Activated CD4-positive, alpha-beta T cell treated with anti-CD3 and anti-CD28 coated beads, Interleukin-2, amount 10 ng/mL, durations not matched to agents 7 days and 5 days (primary cell): ENCODE results near the gene UTP14C. TPM values are rescaled to one million over a fixed set of nuclear protein-coding genes. Genes with fewer than 3 reads are reported as not detected.

Experiments
- CTCF ChIA-PET: fragments of 350-600 bp; sonication (Branson Sonifier 250); formaldehyde crosslinking; loops from one replicate; lab custom pipeline; 2021; ENCODE audit warnings: antibody characterized with exemption; lab: Charles Lee
- POLR2A ChIA-PET: fragments of 350-600 bp; sonication (Branson Sonifier 250); formaldehyde crosslinking; loops from one replicate; lab custom pipeline; 2021; ENCODE audit warnings: antibody characterized with exemption; lab: Charles Lee
- DNase-seq: peaks from one replicate; pipeline ENCODE4 v3.0.0-alpha.2; 2020
- H3K27ac Mint-ChIP-seq: one replicate; pipeline ENCODE4 v1.8.0; 2021; ENCODE audit warnings: mild to moderate bottlenecking, moderate library complexity, mixed read lengths
- H3K27me3 Mint-ChIP-seq: one replicate; pipeline ENCODE4 v1.8.0; 2021; ENCODE audit warnings: mixed read lengths
- H3K36me3 Mint-ChIP-seq: one replicate; pipeline ENCODE4 v1.8.0; 2021; ENCODE audit warnings: low read depth, mixed read lengths
- H3K4me1 Mint-ChIP-seq: one replicate; pipeline ENCODE4 v1.8.0; 2021; ENCODE audit warnings: mixed read lengths
- H3K4me3 Mint-ChIP-seq: one replicate; pipeline ENCODE4 v1.8.0; 2021; ENCODE audit warnings: mild to moderate bottlenecking, moderate library complexity, mixed read lengths
- H3K9me3 Mint-ChIP-seq: one replicate; pipeline ENCODE4 v1.8.0; 2021; ENCODE audit warnings: mixed read lengths
- total RNA-seq, 2 experiments: library from RNA; stranded (reverse); gene quantifications; one replicate each; pipeline ENCODE4 v1.2.3, GENCODE V29; 2021

UTP14C gene
- total RNA-seq, 2 experiments from 2014 or later: 11.7 to 12.9 TPM

DNA sequence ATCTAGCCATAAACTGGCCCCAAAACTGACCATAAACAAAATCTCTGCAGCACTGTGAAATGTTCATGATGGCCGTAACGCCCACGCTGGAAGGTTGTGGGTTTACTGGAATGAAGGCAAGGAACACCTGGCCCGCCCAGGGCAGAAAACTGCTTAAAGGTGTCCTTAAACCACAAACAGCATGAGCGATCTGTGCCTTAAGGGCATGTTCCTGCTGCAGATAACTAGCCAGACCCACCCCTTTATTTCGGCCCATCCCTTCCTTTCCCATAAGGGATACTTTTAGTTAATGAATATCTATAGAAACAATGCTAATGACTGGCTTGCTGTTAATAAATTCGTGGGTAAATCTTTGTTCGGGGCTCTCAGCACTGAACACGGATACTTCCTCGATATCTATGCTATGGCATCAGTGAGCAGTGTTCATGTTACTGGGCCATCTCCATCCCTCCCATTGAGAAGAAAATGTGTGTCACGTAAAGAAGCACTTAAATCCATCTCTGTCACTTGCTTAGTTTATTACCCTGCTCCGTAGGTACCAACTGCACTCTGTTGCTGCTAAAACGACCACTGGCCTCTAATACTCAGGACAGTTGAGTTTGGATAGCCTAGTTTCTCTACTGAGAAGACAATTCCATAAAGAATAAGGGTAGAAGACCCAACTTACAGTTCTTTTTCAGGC is 18.5 kb upstream of the UTP14C start:
- Mint-ChIP-seq H3K27ac (no peak overlapping the region), H3K27me3 (peaks cover 29% of the 10 kb centered on the region), H3K4me3 (no peak overlapping the region), H3K9me3 (no peaks in the 10 kb centered on the region), H3K4me1 (peaks cover 3% of the 10 kb centered on the region), H3K36me3 (no peaks in the 10 kb centered on the region)
- POLR2A ChIA-PET: no interaction called here
- CTCF ChIA-PET: interaction anchor here (0.6 kb wide), 1 partner anchor 59 kb away, joined by 3 read pairs; no protein-coding TSS in a partner anchor
- no peak for DNase-seq

DNA sequence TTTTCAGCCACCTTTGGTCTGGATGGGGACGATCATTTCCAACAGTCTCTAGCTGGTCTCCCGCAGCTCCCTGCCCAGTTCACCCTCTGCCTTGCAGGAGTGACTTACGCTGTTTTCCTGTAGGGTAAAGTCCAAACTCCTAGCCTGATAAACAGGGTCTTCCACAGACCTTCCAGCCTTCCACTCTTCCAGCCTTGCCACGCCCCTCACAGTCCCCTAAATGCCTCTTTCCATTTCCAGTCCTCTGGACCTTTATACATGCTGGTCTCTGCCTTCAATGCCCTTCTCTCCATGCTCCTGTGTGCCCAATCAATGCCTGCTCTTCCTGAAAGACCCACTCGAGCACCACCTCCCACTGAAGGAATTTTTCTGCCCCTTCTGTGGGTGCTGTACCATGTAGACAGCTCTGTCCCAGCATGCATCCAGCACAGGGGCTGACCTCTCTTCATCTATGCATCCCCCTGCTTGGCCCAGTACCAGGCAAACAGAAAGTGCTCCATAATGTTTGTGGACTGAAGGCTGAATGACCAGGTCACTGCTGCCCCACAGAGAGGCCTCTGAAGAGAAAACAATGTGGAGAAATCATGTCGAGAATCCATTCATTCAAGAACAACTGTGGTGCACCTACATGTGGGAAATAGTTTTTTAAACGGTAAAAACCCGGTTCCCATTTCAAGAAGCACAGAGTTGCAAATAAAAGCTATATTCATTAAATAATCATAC is 17.8 kb upstream of the UTP14C start:
- peaks cover 6% of the 10 kb centered on the region for H3K4me1 Mint-ChIP-seq
- no peaks in the 10 kb centered on the region for H3K36me3 Mint-ChIP-seq
- POLR2A ChIA-PET: no interaction called here
- no peak overlapping the region for H3K4me3 Mint-ChIP-seq
- no peak for DNase-seq
- CTCF ChIA-PET: interaction anchor here (0.6 kb wide), 1 partner anchor 59 kb away, joined by 3 read pairs; no protein-coding TSS in a partner anchor
- H3K27ac Mint-ChIP-seq: no peak overlapping the region
- no peaks in the 10 kb centered on the region for H3K9me3 Mint-ChIP-seq
- H3K27me3 Mint-ChIP-seq: peaks cover 32% of the 10 kb centered on the region

DNA sequence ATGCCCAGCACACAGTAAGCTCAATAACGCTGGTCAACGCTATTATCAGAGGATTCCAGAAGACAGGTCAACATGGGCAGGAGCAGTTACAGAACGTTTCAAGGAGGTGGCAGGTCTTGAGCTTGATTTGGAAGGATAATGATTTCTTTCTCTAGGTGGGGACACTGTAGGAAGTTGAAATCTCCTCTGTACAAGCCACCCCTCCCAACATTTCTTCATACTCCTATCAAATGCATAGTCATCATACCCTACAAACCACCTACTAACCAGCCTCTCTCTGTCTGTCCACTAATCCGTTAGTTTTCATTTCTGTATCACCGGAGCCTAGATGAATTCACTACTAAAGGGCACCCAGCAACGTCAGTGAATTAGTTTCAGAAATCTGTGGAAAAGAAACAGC is 14.5 kb upstream of the UTP14C start:
- ChIA-PET CTCF (no interaction called here), POLR2A (no interaction called here)
- H3K36me3 Mint-ChIP-seq: no peaks in the 10 kb centered on the region
- H3K4me3 Mint-ChIP-seq: no peak overlapping the region
- peaks cover 32% of the 10 kb centered on the region for H3K27me3 Mint-ChIP-seq
- no peak for DNase-seq
- no peaks in the 10 kb centered on the region for H3K9me3 Mint-ChIP-seq
- peaks cover 13% of the 10 kb centered on the region for H3K4me1 Mint-ChIP-seq
- H3K27ac Mint-ChIP-seq: no peak overlapping the region

DNA sequence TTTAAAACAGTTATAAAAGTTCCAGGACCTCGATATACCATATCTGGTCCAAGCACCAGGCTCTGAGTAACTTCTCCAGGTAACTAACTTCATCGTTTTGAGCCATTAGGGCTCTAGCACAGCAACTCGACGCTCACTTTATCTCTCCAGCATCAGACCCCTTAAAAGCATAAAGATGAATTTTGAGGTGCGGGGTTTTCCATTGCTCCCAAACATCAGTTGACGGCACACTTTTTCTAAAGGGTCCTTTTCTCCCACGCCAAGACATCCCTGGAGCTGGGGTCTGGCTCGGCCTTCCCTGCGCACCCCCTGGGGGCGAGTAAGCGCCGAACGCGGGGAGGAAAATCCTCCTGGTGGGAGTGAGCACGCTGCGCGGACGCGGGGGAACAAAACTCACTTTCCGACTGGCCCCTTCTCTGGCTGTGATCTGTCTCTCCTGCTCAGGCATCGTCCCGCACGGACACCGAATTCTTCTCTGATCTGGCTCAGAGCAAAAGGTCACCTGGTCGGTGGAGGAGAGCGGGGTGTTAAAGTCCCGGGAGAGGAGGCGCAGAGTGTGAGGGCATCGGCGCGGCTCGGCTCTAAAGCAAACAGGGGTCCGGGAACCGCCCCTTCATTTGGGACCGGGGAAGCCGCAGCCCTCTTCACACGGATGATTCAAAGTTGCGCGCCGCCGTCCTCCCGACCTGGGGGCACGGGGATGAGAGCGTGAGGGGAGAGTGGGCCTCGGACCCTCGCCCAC is 13.4 kb upstream of the UTP14C start, which contains the start of gene ATP7B:
TSS of gene ATP7B (minus strand) at position 561 of the 742 bp plus-strand sequence. CDS start at position 448, 113 bp downstream.
- peak within 1 kb of the TSS; percentile 94 for H3K27ac Mint-ChIP-seq
- peaks cover 32% of the 10 kb centered on the region for H3K27me3 Mint-ChIP-seq
- CTCF ChIA-PET: no interaction called here
- peaks cover 13% of the 10 kb centered on the region for H3K4me1 Mint-ChIP-seq
- H3K9me3 Mint-ChIP-seq: no peaks in the 10 kb centered on the region
- POLR2A ChIA-PET: no interaction called here
- peak within 1 kb of the TSS; percentile 98 for H3K4me3 Mint-ChIP-seq
- DNase-seq: peak; percentile 22
- peaks cover 6% of the 10 kb centered on the region for H3K36me3 Mint-ChIP-seq

DNA sequence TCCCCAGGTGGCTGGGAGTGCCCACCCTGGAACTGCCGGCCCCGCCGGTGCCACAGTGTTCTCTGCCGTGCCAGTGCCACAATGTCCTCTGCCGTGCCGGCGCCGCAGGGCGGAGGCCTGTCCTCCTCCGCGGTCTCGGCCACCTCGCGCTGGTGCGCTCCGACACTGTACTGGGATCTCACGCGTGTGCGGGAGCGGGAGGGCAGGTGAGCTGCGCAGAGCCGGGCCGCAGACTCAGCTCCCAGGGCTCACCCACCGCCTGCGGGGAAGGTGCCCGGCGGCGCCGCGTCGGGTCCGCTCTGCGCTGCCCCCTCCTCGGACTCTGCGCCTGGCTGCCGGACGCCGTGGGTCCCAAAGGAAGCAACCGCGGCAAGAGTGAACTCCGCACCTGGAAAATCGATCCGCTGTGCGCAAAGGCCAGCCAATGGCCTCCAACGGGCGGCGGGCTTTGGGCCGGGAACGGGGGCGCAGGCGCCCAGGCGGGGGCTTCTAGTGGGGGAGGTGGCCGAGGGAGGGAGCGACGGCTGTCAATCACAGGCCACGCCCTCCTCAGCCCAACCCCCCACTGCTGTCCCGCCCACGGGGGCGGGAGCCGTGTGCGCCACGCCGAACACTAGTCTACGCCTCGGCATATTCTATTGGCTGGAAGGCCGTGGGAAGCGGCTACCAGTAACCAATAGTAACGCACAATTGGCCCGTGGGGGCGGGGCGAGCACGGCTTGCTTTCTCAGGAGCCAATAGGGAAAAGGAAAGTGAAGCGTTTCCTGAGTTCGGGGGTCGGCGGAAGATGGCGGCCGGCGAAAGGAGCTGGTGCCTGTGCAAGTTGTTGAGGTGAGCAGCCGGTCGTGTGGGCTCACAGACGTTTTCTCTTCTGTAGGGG is 12.6 kb upstream of the UTP14C start, which contains the start of gene ALG11:
TSS of gene ALG11 (plus strand) at position 767 of the 880 bp plus-strand sequence. CDS start at position 788, 21 bp downstream.
- Mint-ChIP-seq H3K27ac (peak within 1 kb of the TSS; percentile 94), H3K4me3 (peak within 1 kb of the TSS; percentile 98), H3K36me3 (peaks cover 11% of the 10 kb centered on the region), H3K4me1 (peaks cover 13% of the 10 kb centered on the region), H3K27me3 (peaks cover 32% of the 10 kb centered on the region), H3K9me3 (no peaks in the 10 kb centered on the region)
- DNase-seq: peak; percentile 100
- ChIA-PET CTCF (interaction anchor here (0.7 kb wide), 1 partner anchor 116 kb away, joined by 3 read pairs; no protein-coding TSS in a partner anchor), POLR2A (interaction anchor here (0.7 kb wide), 1 partner anchor 31 kb away, joined by 4 read pairs; no protein-coding TSS in a partner anchor)

DNA sequence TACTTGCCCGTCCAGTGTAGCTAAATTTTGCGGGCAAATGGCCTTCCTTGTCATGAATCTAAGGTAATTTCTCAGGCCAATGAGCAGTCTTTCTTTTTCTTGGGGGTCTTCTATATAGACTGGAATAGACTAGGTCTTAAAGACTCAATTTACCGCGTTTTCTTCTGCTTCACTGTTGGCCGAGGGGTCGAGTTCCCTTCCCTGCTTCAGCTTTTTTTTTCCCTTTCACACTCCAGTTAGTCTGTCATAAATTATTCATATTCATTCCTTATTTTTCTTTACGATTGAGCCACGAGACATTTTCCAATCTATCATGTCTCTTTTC is 12.0 kb upstream of the UTP14C start:
- Mint-ChIP-seq H3K9me3 (no peaks in the 10 kb centered on the region), H3K27me3 (peaks cover 30% of the 10 kb centered on the region), H3K27ac (peak overlapping the region; percentile 94), H3K4me3 (peak overlapping the region; percentile 98), H3K4me1 (peaks cover 14% of the 10 kb centered on the region), H3K36me3 (peaks cover 11% of the 10 kb centered on the region)
- no peak for DNase-seq
- CTCF ChIA-PET: interaction anchor here (0.7 kb wide), 1 partner anchor 116 kb away, joined by 3 read pairs; no protein-coding TSS in a partner anchor
- POLR2A ChIA-PET: interaction anchor here (0.7 kb wide), 1 partner anchor 30 kb away, joined by 4 read pairs; no protein-coding TSS in a partner anchor

DNA sequence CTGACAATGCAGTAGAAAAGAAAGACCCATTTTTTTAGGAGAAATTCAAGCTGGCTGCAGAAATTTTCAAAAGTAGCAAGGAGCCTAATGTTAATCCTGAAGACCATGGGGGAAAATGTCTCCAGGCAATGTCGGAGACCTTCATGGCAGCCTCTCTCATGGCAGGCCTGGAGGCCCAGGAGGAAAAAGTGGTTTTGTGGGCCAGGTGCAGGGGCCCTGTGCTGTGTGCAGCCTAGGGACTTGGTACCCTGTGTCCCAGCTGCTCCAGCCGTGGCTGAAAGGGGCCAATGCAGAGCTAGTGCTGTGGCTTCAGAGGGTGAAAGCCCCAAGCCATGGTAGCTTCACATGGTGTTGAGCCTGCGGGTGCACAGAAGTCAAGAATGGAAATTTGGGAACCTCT is 8.2 kb upstream of the UTP14C start:
- ChIA-PET POLR2A (no interaction called here), CTCF (interaction anchor here (1.1 kb wide), 1 partner anchor 14 kb away, joined by 3 read pairs; no protein-coding TSS in a partner anchor)
- H3K4me1 Mint-ChIP-seq: peaks cover 10% of the 10 kb centered on the region
- no peak overlapping the region for H3K4me3 Mint-ChIP-seq
- peaks cover 37% of the 10 kb centered on the region for H3K36me3 Mint-ChIP-seq
- DNase-seq: no peak
- H3K27ac Mint-ChIP-seq: no peak overlapping the region
- H3K27me3 Mint-ChIP-seq: peaks cover under 1% of the 10 kb centered on the region
- H3K9me3 Mint-ChIP-seq: no peaks in the 10 kb centered on the region

DNA sequence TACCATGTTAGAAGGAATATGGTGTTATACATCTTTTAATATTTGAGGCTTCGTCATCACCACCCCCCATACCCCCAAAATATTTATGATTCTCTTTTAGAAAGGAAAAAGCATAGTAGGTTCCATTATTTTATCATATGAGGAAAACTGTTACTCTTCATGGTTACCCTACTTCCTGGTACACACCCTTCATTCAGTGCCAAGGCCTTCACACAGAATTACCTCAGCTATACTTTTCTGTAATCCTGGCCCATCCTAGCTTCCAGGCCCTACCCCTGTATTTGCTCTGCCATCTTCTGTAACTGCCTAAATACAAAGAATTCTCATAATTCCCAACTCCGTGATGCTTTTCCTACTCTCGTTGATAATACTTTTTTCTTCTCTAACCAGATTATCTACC is 4.3 kb upstream of the UTP14C start:
- ChIA-PET POLR2A (no interaction called here), CTCF (no interaction called here)
- no peak for DNase-seq
- Mint-ChIP-seq H3K4me3 (no peak overlapping the region), H3K4me1 (peaks cover 3% of the 10 kb centered on the region), H3K27ac (no peak overlapping the region), H3K9me3 (no peaks in the 10 kb centered on the region), H3K36me3 (peaks cover 62% of the 10 kb centered on the region), H3K27me3 (no peaks in the 10 kb centered on the region)

DNA sequence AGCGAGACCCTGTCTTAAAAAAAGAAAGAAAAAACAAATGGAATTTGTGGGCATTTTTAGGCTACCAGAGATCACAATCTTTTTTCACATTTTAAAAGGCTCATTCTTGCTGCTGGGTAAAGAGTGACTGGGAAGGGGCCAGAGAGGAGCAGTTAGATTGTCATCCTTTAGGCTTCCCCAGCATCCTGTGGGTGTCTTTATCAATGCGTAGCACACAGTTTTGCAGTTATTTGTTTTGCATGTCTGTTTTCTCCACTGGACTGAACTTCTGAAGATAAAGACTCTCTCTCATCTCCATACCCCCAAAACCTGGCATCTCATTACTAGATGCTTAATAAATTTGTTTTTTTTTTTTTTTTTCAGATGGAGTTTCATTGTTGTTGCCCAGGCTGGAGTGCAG is 2.1 kb upstream of the UTP14C start:
- CTCF ChIA-PET: no interaction called here
- peaks cover 4% of the 10 kb centered on the region for H3K9me3 Mint-ChIP-seq
- no peak overlapping the region for H3K4me3 Mint-ChIP-seq
- H3K4me1 Mint-ChIP-seq: peaks cover 10% of the 10 kb centered on the region
- no peak for DNase-seq
- POLR2A ChIA-PET: no interaction called here
- H3K27me3 Mint-ChIP-seq: no peaks in the 10 kb centered on the region
- peaks cover 73% of the 10 kb centered on the region for H3K36me3 Mint-ChIP-seq
- H3K27ac Mint-ChIP-seq: no peak overlapping the region

DNA sequence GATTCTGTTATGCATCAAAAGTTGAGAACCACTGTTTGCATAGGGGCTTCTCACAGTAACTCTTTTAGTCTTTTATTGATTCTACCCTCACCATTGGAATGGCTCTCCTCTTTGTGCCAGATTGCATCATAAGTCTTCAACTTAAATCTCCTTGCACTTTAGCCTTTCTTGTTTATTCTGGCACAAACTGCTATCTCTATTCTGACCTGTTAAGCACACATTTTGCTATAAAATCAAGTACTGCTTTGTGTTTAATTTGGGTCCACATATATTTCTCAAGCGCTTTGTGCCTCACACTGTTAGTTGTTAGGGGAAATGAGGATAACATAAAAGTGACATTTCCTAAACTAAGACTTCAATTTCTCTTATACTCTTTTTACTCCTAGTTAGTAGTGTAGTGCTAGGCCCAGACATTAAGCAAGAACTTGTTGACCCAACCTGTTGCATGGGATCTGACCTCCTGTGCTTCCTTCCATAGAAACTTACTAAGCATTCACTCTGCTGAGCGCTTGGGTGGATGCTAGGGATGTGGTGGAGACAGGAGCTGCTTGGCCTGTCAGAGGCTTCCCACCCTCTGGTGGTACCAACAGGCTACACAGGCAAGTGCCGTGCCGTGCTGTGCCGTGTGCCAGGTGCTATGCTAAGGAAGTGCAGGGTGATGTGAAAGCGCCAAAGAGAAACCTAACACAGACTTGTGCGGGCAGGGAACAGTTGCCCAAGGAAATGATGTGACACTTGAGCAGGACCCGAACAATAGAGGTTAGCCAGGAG is 1.2 kb downstream of the UTP14C start:
- ChIA-PET CTCF (no interaction called here), POLR2A (no interaction called here)
- peaks cover 7% of the 10 kb centered on the region for H3K4me1 Mint-ChIP-seq
- H3K9me3 Mint-ChIP-seq: peaks cover 13% of the 10 kb centered on the region
- peaks cover 80% of the 10 kb centered on the region for H3K36me3 Mint-ChIP-seq
- H3K27ac Mint-ChIP-seq: no peak overlapping the region
- DNase-seq: no peak
- no peaks in the 10 kb centered on the region for H3K27me3 Mint-ChIP-seq
- no peak overlapping the region for H3K4me3 Mint-ChIP-seq

DNA sequence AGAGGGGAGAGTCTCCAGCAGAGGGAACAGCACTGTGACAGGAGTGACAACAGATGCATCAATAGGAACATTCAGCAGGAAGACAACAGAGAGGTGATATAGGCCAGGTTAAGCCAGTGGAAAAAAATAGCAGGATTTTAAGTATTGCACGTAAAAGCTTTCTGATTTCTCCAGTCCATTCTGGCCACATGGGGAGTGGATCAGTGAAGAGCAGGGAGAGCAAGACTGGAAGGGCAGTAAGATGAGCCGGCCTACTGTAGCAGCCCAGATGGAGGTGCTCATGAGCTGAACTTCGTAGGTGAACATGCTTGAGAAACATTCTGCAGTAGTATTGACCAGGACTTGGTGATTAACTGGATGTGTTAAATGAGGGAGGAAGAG is 1.7 kb downstream of the UTP14C start:
- no peak overlapping the region for H3K4me3 Mint-ChIP-seq
- H3K4me1 Mint-ChIP-seq: peaks cover 7% of the 10 kb centered on the region
- no peak overlapping the region for H3K27ac Mint-ChIP-seq
- peaks cover 13% of the 10 kb centered on the region for H3K9me3 Mint-ChIP-seq
- peaks cover 76% of the 10 kb centered on the region for H3K36me3 Mint-ChIP-seq
- no peaks in the 10 kb centered on the region for H3K27me3 Mint-ChIP-seq
- ChIA-PET CTCF (no interaction called here), POLR2A (no interaction called here)
- DNase-seq: no peak
